ENCODE data around the gene IGSF6.
A peak's percentile ranks its signal among the peaks of the same experiment; 100 is the strongest.
"Not testable (repeated sequence)": the region's sequence is repeated elsewhere in the genome, so short reads cannot be mapped to it uniquely, and the experiment has no call there.

IGSF6 gene

DNA sequence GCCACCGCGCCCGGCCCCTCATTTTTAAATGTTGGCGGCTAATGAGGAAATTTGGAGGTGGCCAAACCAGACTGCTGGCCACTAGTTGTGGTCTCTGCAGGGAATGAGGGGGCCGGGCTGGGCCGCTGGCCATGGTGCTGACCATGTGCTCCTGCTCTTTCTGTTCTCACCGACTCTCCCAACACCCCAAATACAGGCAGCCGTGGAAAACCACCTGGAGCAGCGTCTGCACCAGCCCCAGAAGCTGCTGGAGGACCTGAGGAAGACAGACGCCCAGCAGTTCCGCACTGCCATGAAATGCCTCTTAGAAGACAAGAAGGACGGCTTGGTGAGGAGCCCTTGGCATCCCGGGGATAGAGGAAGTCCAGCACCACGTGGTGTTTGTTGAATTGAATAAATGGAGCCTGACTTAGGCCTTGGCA, 32.6 kb upstream of the IGSF6 start:
- no peak overlapping the region for H3K4me3 ChIP-seq (ENCODE audit: control insufficient read depth, low read depth, low read length)
- TF ChIP-seq, protein P1, sequence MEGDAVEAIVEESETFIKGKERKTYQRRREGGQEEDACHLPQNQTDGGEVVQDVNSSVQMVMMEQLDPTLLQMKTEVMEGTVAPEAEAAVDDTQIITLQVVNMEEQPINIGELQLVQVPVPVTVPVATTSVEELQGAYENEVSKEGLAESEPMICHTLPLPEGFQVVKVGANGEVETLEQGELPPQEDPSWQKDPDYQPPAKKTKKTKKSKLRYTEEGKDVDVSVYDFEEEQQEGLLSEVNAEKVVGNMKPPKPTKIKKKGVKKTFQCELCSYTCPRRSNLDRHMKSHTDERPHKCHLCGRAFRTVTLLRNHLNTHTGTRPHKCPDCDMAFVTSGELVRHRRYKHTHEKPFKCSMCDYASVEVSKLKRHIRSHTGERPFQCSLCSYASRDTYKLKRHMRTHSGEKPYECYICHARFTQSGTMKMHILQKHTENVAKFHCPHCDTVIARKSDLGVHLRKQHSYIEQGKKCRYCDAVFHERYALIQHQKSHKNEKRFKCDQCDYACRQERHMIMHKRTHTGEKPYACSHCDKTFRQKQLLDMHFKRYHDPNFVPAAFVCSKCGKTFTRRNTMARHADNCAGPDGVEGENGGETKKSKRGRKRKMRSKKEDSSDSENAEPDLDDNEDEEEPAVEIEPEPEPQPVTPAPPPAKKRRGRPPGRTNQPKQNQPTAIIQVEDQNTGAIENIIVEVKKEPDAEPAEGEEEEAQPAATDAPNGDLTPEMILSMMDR (IDR thresholded peaks at IDR 0.05; ENCODE audit: control insufficient read depth, insufficient read depth, low read depth, low read length, missing control alignments), result no peak
- DNase-seq (ENCODE audit: low read depth), result no peak

DNA sequence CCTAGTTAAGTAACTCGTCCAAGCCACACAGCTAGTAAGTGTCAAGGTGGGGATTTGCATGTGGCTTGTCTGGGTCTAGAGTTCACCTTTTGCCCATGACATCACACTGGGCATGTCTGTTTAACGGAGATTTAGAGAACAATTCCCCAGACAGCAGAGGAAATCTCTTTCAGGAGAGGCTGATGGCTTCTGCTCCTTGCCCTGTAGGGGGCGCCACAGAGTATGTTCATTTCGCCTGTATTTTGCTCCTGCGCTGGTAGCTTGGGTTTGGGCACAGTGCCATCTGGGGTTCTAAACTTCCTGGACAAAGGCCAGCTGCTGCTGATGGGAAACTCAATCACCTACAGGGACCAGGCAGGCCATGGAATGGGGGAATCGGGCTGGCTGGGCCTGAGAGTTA, 31.8 kb upstream of the IGSF6 start:
- no peak overlapping the region for H3K4me3 ChIP-seq (ENCODE audit: control insufficient read depth, low read depth, low read length)
- TF ChIP-seq, protein P1 (IDR thresholded peaks at IDR 0.05; ENCODE audit: control insufficient read depth, insufficient read depth, low read depth, low read length, missing control alignments), result peak; percentile 42
- no peak for DNase-seq (ENCODE audit: low read depth)

DNA sequence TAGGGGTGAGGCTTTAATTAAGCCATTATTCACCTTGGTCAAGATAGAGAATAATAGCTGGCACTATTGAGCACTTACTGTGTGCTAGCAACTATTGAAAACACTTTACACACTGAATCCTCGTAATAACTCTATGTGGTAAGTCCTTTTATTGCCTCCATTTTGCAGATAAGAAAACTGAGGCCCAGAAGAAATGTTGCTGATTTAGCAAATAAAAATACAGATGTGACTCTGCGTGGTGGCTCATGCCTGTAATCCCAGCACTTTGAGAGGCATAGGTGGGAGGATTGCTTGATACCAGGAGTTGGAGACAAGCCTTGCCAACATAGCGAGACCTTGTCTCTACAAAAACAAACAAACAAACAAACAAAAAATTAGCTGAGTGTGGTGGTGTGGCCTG, 30.8 kb upstream of the IGSF6 start:
- H3K4me3 ChIP-seq (ENCODE audit: control insufficient read depth, low read depth, low read length), result no peak overlapping the region
- DNase-seq (ENCODE audit: low read depth), result no peak
- TF ChIP-seq, protein P1 (IDR thresholded peaks at IDR 0.05; ENCODE audit: control insufficient read depth, insufficient read depth, low read depth, low read length, missing control alignments), result no peak

DNA sequence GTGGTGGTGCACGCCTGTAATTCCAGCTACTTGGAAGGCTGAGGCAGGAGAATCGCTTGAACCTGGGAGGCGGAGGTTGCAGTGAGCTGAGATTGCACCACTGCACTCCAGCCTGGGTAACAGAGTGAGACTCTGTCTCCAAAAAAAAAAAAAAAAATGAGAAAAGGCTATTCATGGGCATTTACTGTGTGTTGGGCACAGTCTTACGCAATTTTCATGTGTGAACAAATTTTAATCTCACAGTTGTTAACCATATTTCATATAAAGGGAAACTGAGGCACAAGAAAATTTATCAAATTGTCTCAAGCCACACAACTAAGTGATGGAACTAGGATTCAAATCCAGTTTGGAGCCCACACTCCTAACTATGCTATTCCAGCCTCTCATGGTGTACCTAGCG, 28.3 kb upstream of the IGSF6 start:
- DNase-seq (ENCODE audit: low read depth); H3K4me3 ChIP-seq (ENCODE audit: control insufficient read depth, low read depth, low read length): not testable (repeated sequence)

DNA sequence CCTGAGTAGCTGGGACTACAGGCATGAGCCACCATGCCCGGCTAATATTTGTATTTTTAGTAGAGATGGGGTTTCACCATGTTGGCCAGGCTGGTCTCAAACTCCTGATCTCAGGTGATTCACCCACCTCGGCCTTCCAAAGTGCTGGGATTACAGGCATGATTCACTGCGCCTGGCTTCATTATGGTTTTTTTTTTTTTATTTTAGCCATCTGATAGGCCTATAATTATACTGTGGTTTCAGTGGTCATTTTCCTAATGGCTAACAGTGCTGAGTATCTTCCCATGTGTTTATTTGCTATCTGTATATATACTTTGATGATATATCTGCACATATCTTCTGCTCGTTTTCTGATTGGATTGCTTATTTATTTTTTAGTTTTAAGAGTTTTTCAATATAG, 22.0 kb upstream of the IGSF6 start:
- DNase-seq (ENCODE audit: low read depth); H3K4me3 ChIP-seq (ENCODE audit: control insufficient read depth, low read depth, low read length): not testable (repeated sequence)

DNA sequence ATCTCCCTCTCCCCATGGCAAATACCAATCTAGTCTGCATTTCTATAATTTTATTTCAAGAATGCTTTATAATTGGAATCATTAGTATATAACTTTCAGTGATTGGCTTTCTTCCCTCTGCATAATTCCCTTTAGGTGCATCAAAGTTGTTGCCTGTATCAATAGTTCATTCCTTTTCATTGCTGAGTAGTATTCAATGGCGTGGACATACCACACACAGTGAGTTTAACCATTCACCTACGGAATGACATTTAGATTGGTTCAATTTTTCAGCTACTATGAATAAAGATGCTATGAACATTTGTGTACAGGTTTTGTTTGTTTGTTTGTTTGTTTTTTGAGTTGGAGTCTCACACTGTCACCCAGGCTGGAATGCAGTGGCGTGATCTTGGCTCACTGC, 21.1 kb upstream of the IGSF6 start:
- DNase-seq (ENCODE audit: low read depth), result no peak
- TF ChIP-seq, protein P1 (IDR thresholded peaks at IDR 0.05; ENCODE audit: control insufficient read depth, insufficient read depth, low read depth, low read length, missing control alignments), result no peak
- no peak overlapping the region for H3K4me3 ChIP-seq (ENCODE audit: control insufficient read depth, low read depth, low read length)

DNA sequence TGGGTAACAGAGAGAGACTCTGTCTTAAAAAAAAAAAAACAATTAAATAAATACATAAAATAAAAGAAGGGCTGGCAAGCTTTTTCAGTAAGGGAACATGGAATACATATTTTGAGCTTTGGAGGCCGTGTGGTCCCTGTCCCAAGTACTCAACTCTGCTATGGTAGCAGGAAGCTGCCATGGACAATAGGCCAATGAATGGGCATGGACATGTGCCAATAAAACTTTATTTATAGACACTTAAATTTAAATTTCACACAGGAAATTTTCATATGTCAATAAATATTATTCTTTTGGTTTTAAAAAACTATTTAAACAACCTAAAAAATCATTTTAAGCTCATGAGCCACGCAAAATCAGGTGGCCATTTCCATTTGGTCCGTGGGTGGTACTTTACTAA, 15.2 kb upstream of the IGSF6 start:
- no peak for DNase-seq (ENCODE audit: low read depth)
- H3K4me3 ChIP-seq (ENCODE audit: control insufficient read depth, low read depth, low read length), result no peak overlapping the region
- TF ChIP-seq, protein P1 (IDR thresholded peaks at IDR 0.05; ENCODE audit: control insufficient read depth, insufficient read depth, low read depth, low read length, missing control alignments), result no peak

DNA sequence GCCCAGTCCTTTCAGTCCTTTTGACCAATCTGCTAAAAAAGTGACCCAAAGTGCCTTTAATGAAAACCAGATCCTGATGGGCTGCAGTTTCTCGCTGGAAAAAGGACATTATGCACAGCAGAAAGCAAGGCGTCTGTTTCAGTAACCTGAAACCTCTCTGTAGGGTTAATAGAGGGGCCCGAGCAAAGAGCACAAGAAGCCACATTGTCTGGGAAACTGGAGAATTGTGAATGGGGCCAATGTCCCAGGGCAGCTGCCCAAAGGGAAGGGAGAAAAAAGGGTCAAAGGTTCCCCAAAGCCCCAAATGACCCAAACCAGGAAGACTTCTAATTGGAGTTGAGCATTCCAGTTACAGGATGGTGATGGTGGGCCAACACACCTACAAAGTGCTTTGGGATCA, 14.4 kb upstream of the IGSF6 start:
- TF ChIP-seq, protein P1 (IDR thresholded peaks at IDR 0.05; ENCODE audit: control insufficient read depth, insufficient read depth, low read depth, low read length, missing control alignments), result no peak
- no peak for DNase-seq (ENCODE audit: low read depth)
- no peak overlapping the region for H3K4me3 ChIP-seq (ENCODE audit: control insufficient read depth, low read depth, low read length)

All from AG09309 (cell line).